GM10266 (cell line): ENCODE data around the gene SYNC.
"Not testable (repeated sequence)": the region's sequence is repeated elsewhere in the genome, so short reads cannot be mapped to it uniquely, and the experiment has no call there.

ENCODE experiments used
- DNase-seq: peaks from one replicate; pipeline ENCODE4 v3.0.0; 2012; ENCODE audit errors: extremely low spot score
- CTCF ChIP-seq: IDR thresholded peaks from 2 replicates; pipeline ENCODE4 v1.5.1; 2012; ENCODE audit warnings: mild to moderate bottlenecking, low read depth; ENCODE audit not compliant: control insufficient read depth, insufficient read depth; ENCODE audit errors: missing control alignments

Gene SYNC

GRCh38 chr1:32684167-32684811, 18.3 kb downstream of the SYNC start:
- no peak for DNase-seq
- TF ChIP-seq CTCF = no peak

- no peak for DNase-seq
- no peak for TF ChIP-seq CTCF
Measured at GRCh38 chr1:32683397-32683796, 19.2 kb downstream of the SYNC start.

GRCh38 chr1:32681999-32682398, 20.6 kb downstream of the SYNC start:
- DNase-seq = no peak
- TF ChIP-seq CTCF = no peak

- no peak for DNase-seq
- no peak for TF ChIP-seq CTCF
Measured at GRCh38 chr1:32681509-32681908, 21.1 kb downstream of the SYNC start.

GRCh38 chr1:32680642-32681041, 21.9 kb downstream of the SYNC start:
- no peak for TF ChIP-seq CTCF

GRCh38 chr1:32679993-32680392, 22.6 kb downstream of the SYNC start:
- not testable (repeated sequence) for DNase-seq

More at GRCh38 chr1:32680642-32681041, 21.9 kb downstream of the SYNC start:
- DNase-seq = no peak

GRCh38 chr1:32676945-32677344, 25.6 kb downstream of the SYNC start:
- no peak for DNase-seq
- TF ChIP-seq CTCF = no peak

- not testable (repeated sequence) for DNase-seq
Measured at GRCh38 chr1:32668716-32669115, 33.9 kb downstream of the SYNC start.
